CD4-positive, alpha-beta memory T cell (primary cell): ENCODE data around the gene SFI1. TPM values are rescaled to one million over a fixed set of nuclear protein-coding genes. Genes with fewer than 3 reads are reported as not detected.
"Not testable (repeated sequence)": the region's sequence is repeated elsewhere in the genome, so short reads cannot be mapped to it uniquely, and the experiment has no call there.

ENCODE experiments used
- CTCF ChIA-PET: fragments of 350-600 bp; sonication (Branson Sonifier 250); formaldehyde crosslinking; loops from one replicate; lab custom pipeline; 2021; ENCODE audit warnings: inconsistent platforms; ENCODE audit not compliant: partially characterized antibody; lab: Charles Lee
- POLR2A ChIA-PET: fragments of 350-600 bp; sonication (Branson Sonifier 250); formaldehyde crosslinking; loops from one replicate; lab custom pipeline; 2021; ENCODE audit not compliant: partially characterized antibody; lab: Charles Lee
- DNase-seq, 5 donors: peaks; one replicate each; pipeline versions ENCODE4 v3.0.0 to v3.0.0-alpha.2; 2020 to 2022; ENCODE audit warnings: mixed read lengths in 1 of 5
- H3K27ac ChIP-seq: one replicate; pipeline ENCODE4 v1.7.0; 2013; ENCODE audit warnings: low read depth, low read length
- H3K27me3 ChIP-seq: 2 replicates; pipeline ENCODE4 v1.7.0; 2013; ENCODE audit warnings: mild to moderate bottlenecking, low read length, moderate library complexity; ENCODE audit not compliant: insufficient read depth
- H3K36me3 ChIP-seq: 2 replicates; pipeline ENCODE4 v1.7.0; 2013; ENCODE audit warnings: mild to moderate bottlenecking, low read length, moderate library complexity; ENCODE audit not compliant: insufficient read depth
- H3K4me1 ChIP-seq: 2 replicates; pipeline ENCODE4 v1.7.0; 2013; ENCODE audit warnings: mild to moderate bottlenecking, low read length, moderate library complexity; ENCODE audit not compliant: insufficient read depth
- H3K4me3 ChIP-seq, 2 donors: one replicate each; pipeline ENCODE4 v1.7.0; 2013; ENCODE audit warnings: low read length in 2 of 2, mild to moderate bottlenecking in 1 of 2
- H3K9me3 ChIP-seq, 2 donors: one replicate each; pipeline ENCODE4 v1.7.0; 2013; ENCODE audit warnings: low read length in 2 of 2, control low read depth in 1 of 2; ENCODE audit not compliant: control insufficient read depth in 1 of 2
- H3K27ac Mint-ChIP-seq, 7 donors: one replicate each; pipeline ENCODE4 v1.8.0; 2020 to 2021; ENCODE audit warnings: mixed read lengths in 7 of 7, mild to moderate bottlenecking in 6 of 7, inconsistent platforms in 3 of 7, moderate library complexity in 3 of 7
- H3K27me3 Mint-ChIP-seq, 2 donors: one replicate each; pipeline ENCODE4 v1.8.0; 2020 to 2021; ENCODE audit warnings: mixed read lengths in 2 of 2
- H3K36me3 Mint-ChIP-seq, 2 donors: one replicate each; pipeline ENCODE4 v1.8.0; 2020 to 2021; ENCODE audit warnings: mixed read lengths in 2 of 2, inconsistent platforms in 1 of 2, mild to moderate bottlenecking in 1 of 2
- H3K4me1 Mint-ChIP-seq, 4 donors: one replicate each; pipeline ENCODE4 v1.8.0; 2020 to 2021; ENCODE audit warnings: mixed read lengths in 4 of 4, mild to moderate bottlenecking in 1 of 4
- H3K4me3 Mint-ChIP-seq, 8 donors: one replicate each; pipeline ENCODE4 v1.8.0; 2020 to 2021; ENCODE audit warnings: mixed read lengths in 8 of 8, mild to moderate bottlenecking in 7 of 8, moderate library complexity in 6 of 8, inconsistent platforms in 3 of 8
- H3K9me3 Mint-ChIP-seq, 8 donors: one replicate each; pipeline ENCODE4 v1.8.0; 2020 to 2021; ENCODE audit warnings: mixed read lengths in 8 of 8, mild to moderate bottlenecking in 5 of 8, inconsistent platforms in 3 of 8, moderate library complexity in 1 of 8
- intact Hi-C: fragments of 100-400 bp; cut with micrococcal nuclease; formaldehyde crosslinking; loops from one replicate; pipeline ENCODE4 v1.15.1; 2023
- polyA plus RNA-seq, 2 donors: library from polyadenylated mRNA; unstranded; fragments of 300-500 nt; fragmentation: Illumina TruSeq; gene quantifications; one replicate each; pipeline ENCODE4 v1.2.3, GENCODE V29; 2021
- total RNA-seq, 2 experiments: library from RNA; stranded (reverse); gene quantifications; one replicate each; pipeline ENCODE4 v1.2.3, GENCODE V29; 2021

SFI1 gene
- total and polyA plus RNA-seq, 4 experiments from 2014 or later, result 14.7 to 333 (median 181) TPM

- ChIA-PET CTCF (no interaction called here), POLR2A (no interaction called here)
- no peaks in the 10 kb centered on the region for H3K9me3 ChIP-seq
- H3K4me1 Mint-ChIP-seq, result peaks cover 0 to 7% (median 0%) of the 10 kb centered on the region in 4 donors
- H3K9me3 Mint-ChIP-seq, result no peaks in the 10 kb centered on the region
- no peak overlapping the region for H3K4me3 Mint-ChIP-seq
- intact Hi-C loops, result no loop called here
- no peak for DNase-seq
- peaks cover 51% of the 10 kb centered on the region for H3K36me3 ChIP-seq
- no peaks in the 10 kb centered on the region for H3K4me1 ChIP-seq
- peaks cover 33 to 64% of the 10 kb centered on the region in 2 donors for H3K36me3 Mint-ChIP-seq
- no peaks in the 10 kb centered on the region for H3K27me3 ChIP-seq
- no peak overlapping the region for H3K27ac ChIP-seq
- H3K27ac Mint-ChIP-seq, result peak overlapping the region in 1 of 7 donors; percentile 8
- H3K27me3 Mint-ChIP-seq, result no peaks in the 10 kb centered on the region
- H3K4me3 ChIP-seq, result no peak overlapping the region
These were observed 34.6 kb upstream of the SFI1 start for GRCh38 chr22:31461699-31462098.

- peaks cover 39 to 69% of the 10 kb centered on the region in 2 donors for H3K36me3 Mint-ChIP-seq
- POLR2A ChIA-PET, result no interaction called here
These were observed 31.0 kb upstream of the SFI1 start for GRCh38 chr22:31465307-31465706.

GRCh38 chr22:31474743-31475142, 21.6 kb upstream of the SFI1 start:
- H3K27ac Mint-ChIP-seq, result no peak overlapping the region
- no peak for DNase-seq
- no peak overlapping the region for H3K4me3 Mint-ChIP-seq
- Histone ChIP-seq H3K4me3 (no peak overlapping the region), H3K9me3 (no peaks in the 10 kb centered on the region), H3K27ac (no peak overlapping the region), H3K36me3 (no peaks in the 10 kb centered on the region), H3K27me3 (no peaks in the 10 kb centered on the region), H3K4me1 (no peaks in the 10 kb centered on the region)
- H3K36me3 Mint-ChIP-seq, result peaks cover 20 to 29% of the 10 kb centered on the region in 2 donors
- no peaks in the 10 kb centered on the region for H3K9me3 Mint-ChIP-seq
- intact Hi-C loops, result no loop called here
- H3K4me1 Mint-ChIP-seq, result peaks cover 9 to 21% (median 13%) of the 10 kb centered on the region in 4 donors
- H3K27me3 Mint-ChIP-seq, result no peaks in the 10 kb centered on the region
- ChIA-PET POLR2A (no interaction called here), CTCF (no interaction called here)

More at GRCh38 chr22:31465307-31465706, 31.0 kb upstream of the SFI1 start:
- Mint-ChIP-seq H3K27ac (no peak overlapping the region), H3K4me3 (no peak overlapping the region), H3K27me3 (no peaks in the 10 kb centered on the region), H3K4me1 (peaks cover 0 to 9% (median 0%) of the 10 kb centered on the region in 4 donors), H3K9me3 (no peaks in the 10 kb centered on the region)
- H3K27me3 ChIP-seq, result no peaks in the 10 kb centered on the region
- no peak overlapping the region for H3K27ac ChIP-seq
- no peaks in the 10 kb centered on the region for H3K4me1 ChIP-seq
- intact Hi-C loops, result no loop called here
- peaks cover 35% of the 10 kb centered on the region for H3K36me3 ChIP-seq
- CTCF ChIA-PET, result no interaction called here
- H3K4me3 ChIP-seq, result no peak overlapping the region
- no peak for DNase-seq
- H3K9me3 ChIP-seq, result no peaks in the 10 kb centered on the region

- intact Hi-C loops, result no loop called here
- Mint-ChIP-seq H3K27me3 (no peaks in the 10 kb centered on the region), H3K4me1 (peaks cover 9 to 21% (median 13%) of the 10 kb centered on the region in 4 donors), H3K4me3 (no peak overlapping the region), H3K36me3 (peaks cover 23 to 31% of the 10 kb centered on the region in 2 donors), H3K9me3 (no peaks in the 10 kb centered on the region), H3K27ac (peak overlapping the region in 2 of 7 donors; percentile 36 to 65)
- POLR2A ChIA-PET, result no interaction called here
- Histone ChIP-seq H3K36me3 (peaks cover 4% of the 10 kb centered on the region), H3K4me3 (no peak overlapping the region), H3K9me3 (no peaks in the 10 kb centered on the region), H3K27ac (no peak overlapping the region), H3K27me3 (no peaks in the 10 kb centered on the region), H3K4me1 (no peaks in the 10 kb centered on the region)
- no peak for DNase-seq
- CTCF ChIA-PET, result no interaction called here
These were observed 20.5 kb upstream of the SFI1 start for GRCh38 chr22:31475800-31476199.

- Mint-ChIP-seq H3K27ac (peak overlapping the region in 1 of 7 donors; percentile 3), H3K9me3 (no peaks in the 10 kb centered on the region), H3K36me3 (peaks cover 22 to 35% of the 10 kb centered on the region in 2 donors), H3K4me1 (peaks cover 8 to 21% (median 14%) of the 10 kb centered on the region in 4 donors), H3K4me3 (no peak overlapping the region), H3K27me3 (no peaks in the 10 kb centered on the region)
- intact Hi-C loops, result no loop called here
- H3K27ac ChIP-seq, result no peak overlapping the region
- H3K36me3 ChIP-seq, result peaks cover 17% of the 10 kb centered on the region
- ChIA-PET POLR2A (no interaction called here), CTCF (interaction anchor here (1.3 kb wide), 1 partner anchor 157 kb away, joined by 3 read pairs; no protein-coding TSS in a partner anchor)
- no peaks in the 10 kb centered on the region for H3K27me3 ChIP-seq
- no peak for DNase-seq
- no peaks in the 10 kb centered on the region for H3K9me3 ChIP-seq
- H3K4me1 ChIP-seq, result no peaks in the 10 kb centered on the region
- no peak overlapping the region for H3K4me3 ChIP-seq
These were observed 19.0 kb upstream of the SFI1 start for GRCh38 chr22:31477329-31477728.

- H3K9me3 ChIP-seq, result no peaks in the 10 kb centered on the region
- Mint-ChIP-seq H3K27ac (peak overlapping the region in 1 of 7 donors; percentile 14), H3K27me3 (no peaks in the 10 kb centered on the region), H3K9me3 (no peaks in the 10 kb centered on the region), H3K4me1 (peaks cover 12 to 36% (median 23%) of the 10 kb centered on the region in 4 donors), H3K36me3 (peaks cover 33 to 59% of the 10 kb centered on the region in 2 donors), H3K4me3 (no peak overlapping the region)
- peaks cover 24% of the 10 kb centered on the region for H3K36me3 ChIP-seq
- H3K4me3 ChIP-seq, result no peak overlapping the region
- no peak overlapping the region for H3K27ac ChIP-seq
- ChIA-PET CTCF (no interaction called here), POLR2A (no interaction called here)
- peaks cover 5% of the 10 kb centered on the region for H3K4me1 ChIP-seq
- H3K27me3 ChIP-seq, result no peaks in the 10 kb centered on the region
- no peak for DNase-seq
- intact Hi-C loops, result no loop called here
These were observed 15.2 kb upstream of the SFI1 start for GRCh38 chr22:31481129-31481528.

GRCh38 chr22:31482470-31482869, 13.9 kb upstream of the SFI1 start:
- H3K27ac ChIP-seq, H3K27ac Mint-ChIP-seq, CTCF ChIA-PET, H3K4me1 ChIP-seq, H3K4me3 ChIP-seq, H3K27me3 Mint-ChIP-seq, POLR2A ChIA-PET, H3K9me3 Mint-ChIP-seq, intact Hi-C loops, H3K4me3 Mint-ChIP-seq, H3K27me3 ChIP-seq, DNase-seq, H3K9me3 ChIP-seq: not testable (repeated sequence)
- Mint-ChIP-seq H3K4me1 (peaks cover 10 to 38% (median 24%) of the 10 kb centered on the region in 4 donors), H3K36me3 (peaks cover 34 to 61% of the 10 kb centered on the region in 2 donors)
- peaks cover 24% of the 10 kb centered on the region for H3K36me3 ChIP-seq
